Right hindlimb (tissue), 1 donor: ENCODE data around the gene CAB39L.

Experiments used
- DNase-seq: peaks from one replicate; pipeline ENCODE4 v3.0.0-alpha.2; 2018

The CAB39L gene

GRCh38 chr13:49395878-49396380, 47.9 kb downstream of the CAB39L start:
- DNase-seq, result no peak

DNA sequence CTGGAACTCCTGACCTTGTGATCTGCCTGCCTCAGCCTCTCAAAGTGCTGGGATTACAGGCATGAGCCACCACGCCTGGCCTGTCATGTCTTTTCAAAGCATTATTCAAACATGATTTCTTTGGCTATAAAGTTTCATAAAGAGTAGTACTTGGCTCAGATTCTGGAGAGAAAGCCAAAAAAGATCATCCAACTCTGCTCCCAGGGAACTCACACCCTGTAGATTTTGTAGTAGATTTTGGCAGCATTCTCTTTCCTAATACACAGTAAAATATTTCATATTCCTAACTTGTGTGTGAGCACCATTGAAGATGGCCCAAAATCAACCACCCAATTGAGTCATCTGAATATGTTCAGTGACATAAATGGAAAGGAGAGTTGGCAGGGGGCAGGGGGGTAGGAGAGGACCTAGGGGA, 48.4 kb downstream of the CAB39L start:
- DNase-seq, result peak; percentile 35

DNA sequence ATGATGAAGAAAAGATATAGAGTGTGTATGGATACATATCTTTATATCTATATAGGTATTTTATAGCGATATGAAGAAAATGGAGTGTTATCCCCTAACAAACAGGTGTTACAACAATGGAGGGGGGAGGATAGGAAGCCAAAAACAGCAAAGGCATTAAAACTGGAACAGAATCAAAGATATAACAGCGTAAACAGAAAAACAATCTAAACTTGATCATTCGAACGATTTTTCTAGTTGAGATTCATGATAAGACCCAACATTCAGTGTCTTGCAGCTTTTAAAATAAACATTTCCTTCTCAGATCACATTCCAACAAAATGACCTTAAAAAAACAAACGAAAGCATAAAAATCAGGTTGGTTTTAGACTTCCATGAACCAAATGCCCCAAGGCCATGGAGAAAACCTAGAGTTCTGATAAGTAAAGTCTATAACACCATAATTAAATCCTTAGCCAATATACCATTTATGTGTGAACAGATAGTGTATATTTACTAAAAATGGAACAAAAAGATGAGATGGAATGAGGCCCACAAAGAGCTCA, 55.7 kb downstream of the CAB39L start:
- no peak for DNase-seq

- no peak for DNase-seq
Measured at GRCh38 chr13:49386664-49387063, 57.2 kb downstream of the CAB39L start.

- no peak for DNase-seq
Measured at GRCh38 chr13:49376121-49376520, 67.7 kb downstream of the CAB39L start.

DNA sequence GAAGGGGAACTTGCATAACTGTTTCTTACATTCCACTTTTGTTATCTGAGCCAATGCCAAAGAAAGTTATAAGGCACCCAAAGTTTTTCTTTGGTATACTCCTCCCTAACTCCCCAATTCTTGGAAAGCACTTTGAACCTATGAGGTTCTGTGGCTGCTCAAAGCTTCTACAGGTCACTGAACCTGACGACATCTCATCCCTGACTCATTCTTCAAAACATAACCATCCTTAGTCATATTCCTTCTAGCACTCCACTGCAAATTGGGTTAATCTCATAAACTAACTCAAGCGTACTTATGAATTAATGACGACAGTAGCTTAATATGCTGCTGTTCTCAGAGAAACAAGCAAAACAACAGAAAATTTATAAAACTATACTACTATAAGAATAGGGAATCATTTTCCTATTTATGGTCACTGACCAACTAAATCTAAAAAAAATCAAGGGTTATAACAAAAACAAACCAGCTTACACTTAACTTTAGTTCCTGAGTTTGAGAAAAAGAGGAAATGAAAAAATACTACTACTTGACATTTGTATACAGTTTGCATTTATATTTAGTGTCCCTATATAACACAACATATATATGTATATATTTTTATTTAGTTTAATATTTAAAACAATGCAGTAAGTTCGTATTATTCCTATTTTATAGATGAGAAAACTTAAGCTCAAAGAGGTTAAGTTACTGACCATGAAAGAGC, 69.1 kb downstream of the CAB39L start:
- no peak for DNase-seq

DNA sequence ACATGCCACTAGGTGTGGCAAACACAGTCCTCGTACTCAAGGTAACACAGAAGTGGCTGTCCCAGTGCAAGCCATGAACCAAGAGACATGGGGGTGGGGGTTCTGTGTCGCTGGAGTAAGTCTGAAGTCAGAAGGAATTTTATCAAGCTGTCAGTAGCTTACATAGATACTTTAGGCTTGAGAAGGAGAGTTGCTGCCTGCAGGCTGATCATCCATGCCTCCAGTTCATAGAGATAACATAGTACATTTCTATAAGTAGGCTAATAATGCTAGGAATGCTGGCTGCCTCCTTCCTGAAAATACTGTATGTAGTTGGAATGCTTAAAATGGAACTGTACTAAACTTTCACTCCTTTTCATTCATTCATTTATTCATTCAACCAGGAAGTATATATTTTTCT, 70.1 kb downstream of the CAB39L start:
- DNase-seq, result no peak

- no peak for DNase-seq
Measured at GRCh38 chr13:49371943-49372613, 71.8 kb downstream of the CAB39L start.

DNA sequence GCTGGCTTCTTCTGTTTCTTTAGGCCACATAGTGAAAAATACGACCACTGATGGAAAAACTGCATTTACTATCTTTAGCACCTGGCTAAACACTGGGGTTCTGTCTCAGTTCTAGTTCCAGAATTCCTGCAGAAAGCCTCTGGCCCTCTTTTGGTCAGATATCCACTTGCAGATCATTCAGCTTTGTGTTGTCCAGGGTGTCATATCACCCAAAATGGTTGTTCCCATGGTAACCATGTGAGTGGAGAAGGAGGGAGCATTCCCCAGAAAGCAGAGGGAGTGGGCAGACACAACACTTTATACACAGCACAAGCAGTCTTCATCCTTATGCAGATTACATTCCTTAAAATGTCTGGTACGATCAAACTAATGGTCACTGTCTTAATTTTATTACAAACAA, 73.5 kb downstream of the CAB39L start:
- no peak for DNase-seq

DNA sequence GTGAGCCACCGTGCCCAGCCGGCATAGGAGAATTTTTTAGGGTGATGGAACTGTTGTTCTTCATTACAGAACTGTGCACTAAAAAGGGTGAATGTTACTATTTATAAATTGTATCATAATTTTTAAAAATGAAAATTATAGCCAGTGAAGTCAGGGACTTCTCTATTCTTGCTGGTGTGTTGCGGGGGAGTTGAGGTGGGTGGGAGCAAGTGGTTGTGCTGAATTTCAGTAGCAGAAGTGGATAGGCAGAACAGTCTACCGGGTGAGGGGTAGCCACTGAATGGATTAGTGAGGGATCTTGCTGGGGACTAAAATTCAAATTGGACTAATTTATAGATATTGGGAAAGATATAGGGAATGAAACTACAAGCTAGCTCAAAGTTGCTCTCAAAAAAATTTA, 74.0 kb downstream of the CAB39L start:
- no peak for DNase-seq

- DNase-seq, result no peak
Measured at GRCh38 chr13:49368688-49369087, 75.2 kb downstream of the CAB39L start.

- DNase-seq, result no peak
Measured at GRCh38 chr13:49367640-49368422, 76.0 kb downstream of the CAB39L start.

GRCh38 chr13:49366841-49367240, 77.0 kb downstream of the CAB39L start:
- DNase-seq, result no peak

GRCh38 chr13:49357694-49358093, 86.2 kb downstream of the CAB39L start:
- no peak for DNase-seq

DNA sequence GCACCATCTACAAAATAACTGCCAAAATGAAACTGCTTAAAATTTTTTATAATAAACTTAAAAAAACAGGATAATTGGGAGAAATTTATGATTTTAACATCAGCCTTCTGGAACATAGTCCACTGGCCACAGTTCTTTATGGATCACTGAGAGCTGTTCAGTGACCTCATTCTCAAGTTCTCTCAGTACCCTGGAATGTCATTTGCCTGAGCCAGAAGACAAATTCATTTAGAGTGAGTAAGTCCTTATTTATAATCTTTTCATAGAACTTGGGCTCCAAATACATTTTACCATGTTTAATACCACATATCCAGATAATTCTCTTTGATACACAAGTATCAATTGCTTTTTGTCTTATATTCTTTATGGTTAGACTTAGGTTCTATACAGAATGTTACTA, 87.6 kb downstream of the CAB39L start:
- no peak for DNase-seq

DNA sequence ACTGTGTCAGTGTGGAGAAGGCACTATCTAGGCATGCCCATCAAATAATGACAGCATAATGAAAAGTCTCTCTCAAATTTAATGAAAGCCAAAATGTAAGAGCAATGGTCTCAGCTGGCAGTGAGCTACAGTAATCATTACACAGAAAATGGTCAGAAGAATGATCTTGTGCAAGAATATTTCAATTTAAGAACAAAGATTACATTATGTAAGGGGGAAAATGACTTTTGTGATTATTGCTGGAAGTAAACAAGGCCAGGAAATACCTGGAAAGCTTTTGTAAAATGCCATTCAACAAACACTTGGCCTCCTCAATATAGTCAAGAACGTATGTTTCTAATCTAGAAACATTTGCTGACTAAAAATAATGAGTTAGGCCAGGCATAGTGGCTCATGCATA, 89.1 kb downstream of the CAB39L start:
- DNase-seq, result no peak

DNA sequence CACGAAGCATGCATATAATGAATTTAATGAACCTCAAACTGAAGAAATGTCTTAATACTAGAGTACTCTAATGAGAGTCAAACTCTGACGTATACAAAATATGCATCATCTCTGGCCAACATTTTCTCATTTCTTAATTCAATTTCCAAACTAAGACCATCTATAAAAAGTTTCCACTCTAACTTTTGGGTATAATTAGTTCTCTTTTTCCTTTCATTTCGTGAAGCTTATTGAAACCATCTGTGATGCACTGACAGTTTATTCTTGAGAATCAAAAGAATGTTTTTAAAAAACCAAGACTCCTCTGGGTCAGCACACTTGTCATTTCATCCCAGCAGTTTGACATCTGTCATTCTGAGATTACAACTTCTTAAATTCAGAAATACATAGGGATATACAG, 90.0 kb downstream of the CAB39L start:
- no peak for DNase-seq

- no peak for DNase-seq
Measured at GRCh38 chr13:49351871-49352270, 92.0 kb downstream of the CAB39L start.

GRCh38 chr13:49348751-49349150, 95.1 kb downstream of the CAB39L start:
- no peak for DNase-seq

DNA sequence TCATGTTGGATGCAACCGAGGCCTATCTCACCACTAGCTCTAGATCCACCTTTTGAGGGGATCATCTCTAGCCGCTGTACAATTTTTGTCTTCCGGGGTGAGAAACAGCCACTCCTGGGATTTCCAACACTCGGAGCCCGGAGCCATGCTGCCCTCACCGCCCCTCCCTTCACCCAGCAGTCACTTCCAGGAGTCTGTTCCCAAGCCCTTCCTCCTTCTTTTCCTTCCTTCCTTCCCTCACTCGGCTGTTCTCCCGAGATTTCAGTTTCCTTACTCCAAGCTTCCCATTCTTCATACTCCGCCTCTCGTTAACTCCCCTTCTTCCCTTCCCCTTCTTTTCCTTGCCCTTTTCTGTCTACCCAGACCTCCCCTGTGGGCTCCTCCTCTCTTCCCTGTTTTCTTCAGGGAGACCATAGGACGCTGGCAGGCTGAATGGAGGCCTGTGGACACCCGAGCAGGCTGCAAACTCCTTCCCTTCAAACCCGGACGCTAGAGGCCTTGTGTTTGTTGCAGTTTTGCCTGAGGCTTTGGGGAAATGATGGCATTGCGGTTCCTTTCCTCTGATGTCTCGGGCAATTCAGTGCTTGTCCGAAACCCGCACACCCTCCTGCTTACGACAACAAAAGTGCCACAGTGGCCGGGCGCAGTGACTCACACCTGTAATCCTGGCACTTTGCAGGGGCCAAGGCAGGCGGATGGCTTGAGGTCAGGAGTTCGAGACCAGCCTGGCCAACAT, 96.0 kb downstream of the CAB39L start:
- no peak for DNase-seq

- DNase-seq, result no peak
Measured at GRCh38 chr13:49346460-49346859, 97.4 kb downstream of the CAB39L start.

- DNase-seq, result no peak
Measured at GRCh38 chr13:49343731-49344130, 100.1 kb downstream of the CAB39L start.

DNA sequence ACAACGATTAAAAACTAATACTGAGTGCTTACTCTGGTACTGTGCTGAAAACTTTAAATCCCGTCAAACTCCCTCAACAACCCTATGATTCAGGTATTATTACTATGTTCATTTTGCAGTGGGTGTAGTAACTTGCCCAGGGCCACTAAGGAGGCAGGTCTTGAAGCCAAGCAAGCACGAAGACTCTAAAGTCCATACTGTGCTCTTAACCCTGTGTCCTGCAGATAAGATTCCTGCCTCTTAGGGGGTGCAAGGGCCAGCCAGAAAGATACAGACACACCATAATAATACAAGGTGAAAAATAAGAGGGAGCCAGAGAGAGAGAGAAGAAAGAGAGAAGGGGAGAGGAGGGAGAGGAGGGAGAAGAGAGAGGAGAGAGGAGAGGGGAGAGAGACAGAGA, 100.6 kb downstream of the CAB39L start:
- DNase-seq, result no peak
